Measurements from ENCODE around the gene MAPK7.
"Not testable (repeated sequence)": the region's sequence is repeated elsewhere in the genome, so short reads cannot be mapped to it uniquely, and the experiment has no call there.

MAPK7 gene

DNA sequence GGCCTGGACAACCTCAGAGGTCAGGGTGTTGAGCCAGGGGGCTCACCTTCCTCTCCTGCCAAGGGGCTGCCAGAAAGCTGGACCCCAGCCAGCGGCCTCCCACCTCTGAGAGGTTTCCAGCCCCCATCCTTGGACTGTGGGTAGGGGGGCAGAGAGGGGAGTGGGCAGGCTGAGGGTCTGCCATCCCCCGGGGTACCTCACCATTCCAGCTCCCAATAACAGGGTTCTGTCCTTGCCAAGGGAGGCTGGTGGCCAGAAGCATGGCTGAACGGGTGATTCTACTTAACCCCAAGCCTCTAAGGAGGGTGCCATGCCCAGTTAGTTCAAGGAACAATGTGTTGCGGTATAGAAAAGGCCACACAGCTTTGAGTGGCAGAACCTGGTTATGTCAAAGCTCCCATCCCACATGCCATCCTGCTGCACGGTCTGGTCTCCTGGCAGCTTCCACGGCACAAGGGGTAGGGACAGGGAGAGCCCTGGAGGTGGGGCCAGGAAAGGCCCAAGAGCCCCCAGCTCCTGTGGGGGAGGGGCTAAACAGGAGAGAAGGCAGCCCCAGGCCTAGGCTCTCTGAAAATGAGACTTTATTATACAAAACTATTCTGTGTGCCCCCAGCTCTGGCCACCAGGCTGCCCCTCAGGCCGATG is 35.6 kb upstream of the MAPK7 start:
- DNase-seq (ENCODE audit: low read depth in 2 of 2, low spot score in 1 of 2) = no peak

DNA sequence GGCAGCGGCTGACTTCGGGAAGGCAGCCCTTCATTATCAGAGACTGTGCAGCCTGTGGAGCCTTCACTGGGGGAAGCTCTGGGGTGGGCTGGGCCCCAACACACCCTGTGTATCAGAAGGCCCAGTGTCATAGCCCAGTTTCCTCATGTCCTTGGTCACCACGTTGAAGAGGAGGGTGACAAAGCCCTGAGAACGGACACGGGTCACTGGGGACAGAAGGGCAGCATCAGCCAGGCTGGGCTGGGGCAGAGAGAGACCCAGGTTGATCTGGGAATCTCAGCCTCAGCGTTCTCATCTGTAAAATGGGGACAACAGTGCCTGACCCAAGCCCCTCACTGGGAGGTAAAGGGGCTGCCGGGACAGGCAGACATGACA is 35.1 kb upstream of the MAPK7 start:
- no peak for DNase-seq (ENCODE audit: low read depth in 2 of 2, low spot score in 1 of 2)

DNA sequence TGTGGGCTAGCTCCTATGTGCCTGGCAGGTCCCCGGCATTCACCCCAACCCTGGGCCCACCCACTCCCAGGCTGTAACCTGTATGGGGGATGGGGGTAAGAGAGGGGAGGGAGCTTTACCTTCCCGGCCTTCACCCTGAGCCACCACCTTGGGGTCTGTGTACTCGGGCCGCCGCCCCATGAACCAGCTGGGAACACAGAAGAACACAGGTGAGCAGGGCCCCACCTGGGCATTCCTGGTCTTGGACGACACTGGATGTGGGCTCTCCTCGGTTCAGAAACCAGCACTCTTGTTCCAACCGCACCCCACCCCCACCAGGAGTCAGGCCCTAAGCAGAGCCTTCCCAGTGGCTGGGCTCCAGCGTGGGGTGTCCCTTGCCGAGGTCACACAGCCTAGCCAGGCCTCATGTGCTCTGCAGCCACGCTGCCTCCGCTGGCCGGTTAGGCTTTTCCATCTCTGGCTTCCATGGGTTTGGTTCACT is 34.6 kb upstream of the MAPK7 start:
- no peak for DNase-seq (ENCODE audit: low read depth in 2 of 2, low spot score in 1 of 2)

DNA sequence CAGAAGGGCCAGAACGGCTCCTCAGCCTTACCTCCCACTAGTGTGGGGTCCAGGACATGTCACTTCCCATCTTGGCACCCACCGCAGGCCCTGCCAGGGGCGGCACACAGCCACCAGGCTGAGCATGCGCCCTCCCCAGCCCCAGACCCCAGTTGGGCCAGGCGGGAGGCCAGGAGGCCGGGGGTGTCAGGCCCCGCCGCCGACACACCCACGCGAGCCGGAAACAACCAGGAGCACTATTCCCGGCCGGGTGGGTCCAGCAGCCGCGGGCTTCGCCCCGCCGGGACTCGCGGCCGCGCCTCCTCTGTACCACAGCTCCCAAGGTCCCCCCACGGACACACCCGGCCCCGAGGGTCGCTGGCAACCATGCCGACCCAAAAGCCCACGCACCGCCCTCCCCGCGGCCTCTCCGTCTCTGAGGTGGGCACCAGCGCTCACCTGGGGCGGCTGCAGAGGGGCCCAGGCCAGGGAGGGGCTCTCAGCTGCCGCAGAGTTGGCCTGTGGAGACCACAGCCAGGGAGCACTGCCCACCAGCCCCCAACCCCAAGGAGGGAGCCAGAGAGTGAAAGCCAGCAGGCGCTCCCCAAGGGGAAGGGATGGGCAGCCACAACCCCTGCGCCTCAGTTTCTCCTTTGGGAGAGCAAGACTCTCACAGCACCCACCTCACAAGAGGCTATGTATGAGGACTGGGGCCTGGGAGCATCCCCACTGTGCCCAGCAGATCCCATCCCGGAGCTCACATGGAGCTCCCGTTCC is 33.8 kb upstream of the MAPK7 start:
- DNase-seq (ENCODE audit: low read depth in 2 of 2, low spot score in 1 of 2) = no peak

DNA sequence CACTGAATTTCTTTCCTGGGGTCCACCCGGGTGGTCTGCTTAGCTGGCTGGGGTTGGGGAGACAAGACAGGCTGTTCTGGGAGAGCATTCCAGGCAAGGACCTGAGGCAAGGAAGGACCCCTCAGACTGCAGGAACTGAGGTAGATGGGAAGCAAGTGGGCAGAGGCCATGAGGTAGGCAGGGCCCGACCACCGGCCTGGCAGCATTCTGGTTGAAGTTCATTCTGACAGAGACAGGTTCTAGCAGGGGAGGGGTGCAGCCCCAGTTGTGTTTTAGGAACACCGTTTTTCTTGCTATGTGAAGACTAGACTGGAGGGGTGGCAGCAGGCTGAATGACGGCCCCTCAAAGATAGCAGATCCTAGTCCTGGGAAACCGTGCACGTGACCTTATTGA is 33.2 kb upstream of the MAPK7 start:
- DNase-seq (ENCODE audit: low read depth in 2 of 2, low spot score in 1 of 2) = no peak

DNA sequence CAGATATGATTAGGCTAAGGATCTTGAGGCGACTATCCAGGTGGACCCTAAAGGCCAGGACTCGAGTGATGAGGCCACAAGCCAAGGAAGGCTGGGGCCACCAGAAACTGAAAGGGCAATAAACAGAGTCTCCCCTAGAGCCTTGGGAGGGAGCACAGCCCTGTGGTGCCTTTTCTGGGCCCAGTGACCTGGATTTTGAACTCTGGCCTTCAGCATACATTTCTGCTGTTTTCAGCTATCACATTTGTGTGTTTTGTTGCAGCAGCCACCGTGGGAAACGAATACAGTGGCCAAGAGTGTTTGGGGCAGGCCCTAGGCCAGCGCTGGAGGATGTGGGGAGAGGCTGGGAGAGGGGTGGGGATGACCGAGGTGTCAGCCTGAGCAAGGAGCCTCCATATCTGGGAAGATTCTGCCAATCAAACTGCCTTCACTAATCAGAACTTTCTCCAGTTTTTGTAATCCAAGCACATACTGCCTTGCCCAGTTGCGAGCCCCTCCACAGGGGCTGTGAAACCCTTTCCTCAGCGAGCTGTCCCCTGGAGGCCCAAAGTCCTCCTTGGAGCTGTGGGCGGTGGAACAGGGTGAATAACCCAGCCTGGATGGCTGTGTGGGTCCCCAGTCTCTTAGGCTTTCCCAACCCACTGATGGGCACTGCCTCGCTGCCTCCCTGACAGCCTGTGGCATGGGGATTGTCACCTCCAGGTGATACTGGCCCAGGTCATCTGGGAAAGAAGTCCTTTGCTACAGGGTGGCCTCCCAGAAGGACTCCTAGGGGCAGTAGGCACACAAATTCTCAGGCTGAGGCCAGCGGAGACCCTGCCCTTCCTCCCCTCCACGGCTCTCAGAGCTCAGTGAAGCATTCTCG is 32.6 kb upstream of the MAPK7 start:
- no peak for DNase-seq (ENCODE audit: low read depth in 2 of 2, low spot score in 1 of 2)

DNA sequence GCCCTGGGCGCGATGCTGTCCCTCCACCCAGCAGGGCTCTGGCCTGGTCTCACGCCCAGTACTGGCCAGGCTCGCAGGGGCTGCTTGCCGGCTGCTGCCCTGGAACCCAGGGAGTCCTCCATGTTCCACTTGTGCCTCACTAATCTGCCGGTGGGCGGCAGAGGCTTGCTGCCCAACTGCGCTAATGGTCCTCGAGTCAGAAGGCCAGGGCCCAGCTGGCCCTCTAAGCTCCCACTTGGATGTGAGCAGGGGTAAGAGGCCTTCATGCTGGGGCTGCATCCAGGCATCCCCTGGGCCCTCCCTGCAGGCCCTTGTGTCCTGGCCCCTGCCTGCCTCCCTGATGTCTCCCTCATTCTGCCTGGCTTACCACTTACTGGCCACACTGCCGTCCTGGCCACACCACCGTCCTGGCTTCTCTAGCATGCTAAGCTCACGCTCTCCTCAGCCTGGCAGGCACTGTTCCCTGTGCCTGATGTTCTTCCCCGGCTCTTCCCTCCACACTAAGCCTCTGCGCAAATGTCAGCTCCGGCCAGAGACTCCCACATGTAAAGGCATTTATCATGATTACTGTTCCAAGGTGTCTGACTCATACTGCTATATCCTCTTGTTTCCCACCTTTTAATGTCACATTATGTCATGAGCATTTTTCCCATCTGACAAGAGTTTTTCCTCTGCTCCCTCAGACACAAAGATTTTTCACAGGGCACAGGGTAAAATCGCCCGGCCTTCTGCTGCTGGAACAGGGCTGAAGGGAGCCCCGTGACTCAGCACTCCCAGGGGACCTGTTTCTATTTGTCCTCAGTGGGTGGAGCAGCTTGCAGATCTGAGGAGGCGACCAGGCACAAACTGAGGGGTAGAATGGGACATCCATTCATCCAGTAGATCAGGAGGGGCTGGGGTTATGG is 31.7 kb upstream of the MAPK7 start:
- DNase-seq (ENCODE audit: low read depth in 2 of 2, low spot score in 1 of 2) = no peak

DNA sequence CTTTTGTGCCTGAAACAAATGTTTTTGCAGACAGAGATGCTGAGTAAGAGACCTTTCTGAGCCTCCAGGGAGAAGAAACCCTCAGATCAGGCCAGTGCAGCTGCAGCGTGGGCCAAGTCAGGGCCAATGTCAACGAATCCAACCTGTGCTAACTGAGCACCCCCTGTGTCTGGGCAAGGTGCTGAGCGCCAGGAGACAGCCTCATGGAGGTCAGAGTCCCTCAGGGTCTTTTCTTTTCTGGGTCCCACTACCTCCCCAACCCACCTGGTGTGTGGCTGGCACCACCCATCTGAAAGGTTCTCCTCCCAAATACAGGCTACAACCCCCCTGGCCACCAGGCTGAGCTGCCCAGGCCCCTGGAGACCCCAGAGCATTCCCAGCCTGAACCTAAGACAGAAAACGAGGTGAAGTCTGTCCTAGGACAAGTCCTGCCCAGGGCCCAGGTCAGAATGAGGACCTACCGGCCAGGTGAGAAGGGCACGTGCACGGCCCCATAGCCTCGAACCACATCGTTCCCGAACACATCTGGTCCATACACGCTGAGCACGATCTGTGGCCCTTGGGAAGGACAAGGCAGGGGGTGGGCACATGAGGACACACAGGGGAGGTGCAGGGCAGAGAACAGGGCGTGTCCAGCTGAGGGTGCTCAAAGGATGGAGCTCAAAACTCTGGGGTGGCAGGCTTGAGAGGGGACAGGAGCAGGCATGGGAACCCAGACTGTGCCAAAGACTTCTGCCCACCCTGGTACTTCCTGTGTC is 30.8 kb upstream of the MAPK7 start:
- no peak for DNase-seq (ENCODE audit: low read depth in 2 of 2, low spot score in 1 of 2)

DNA sequence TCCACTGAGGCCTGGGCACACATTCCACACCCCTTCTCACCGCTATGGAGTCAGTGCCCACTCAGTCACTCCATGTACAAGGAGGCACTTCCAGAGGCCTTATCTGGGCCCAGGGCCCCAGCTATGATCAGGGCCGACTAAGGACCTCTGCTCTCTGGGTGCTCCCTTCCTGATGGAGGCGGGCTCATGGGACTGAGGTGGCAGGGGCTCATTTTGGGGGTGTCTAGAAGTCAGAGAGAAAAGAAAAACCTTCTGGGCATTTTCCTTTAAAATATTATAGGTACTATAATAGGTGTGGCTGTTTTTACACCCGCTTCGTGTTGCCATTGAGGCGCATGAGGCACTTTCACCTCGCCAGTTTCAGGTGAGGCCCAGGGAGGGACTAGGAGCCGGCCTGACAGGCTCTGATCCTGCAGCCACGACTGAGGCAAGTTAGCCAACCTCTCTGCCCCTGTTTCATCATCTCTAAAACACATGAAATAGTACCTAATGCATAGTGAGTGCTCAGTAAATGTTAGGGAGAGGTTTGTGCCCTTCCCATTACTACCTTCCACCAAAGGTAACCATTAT is 30.1 kb upstream of the MAPK7 start:
- DNase-seq (ENCODE audit: low read depth in 2 of 2, low spot score in 1 of 2) = no peak

DNA sequence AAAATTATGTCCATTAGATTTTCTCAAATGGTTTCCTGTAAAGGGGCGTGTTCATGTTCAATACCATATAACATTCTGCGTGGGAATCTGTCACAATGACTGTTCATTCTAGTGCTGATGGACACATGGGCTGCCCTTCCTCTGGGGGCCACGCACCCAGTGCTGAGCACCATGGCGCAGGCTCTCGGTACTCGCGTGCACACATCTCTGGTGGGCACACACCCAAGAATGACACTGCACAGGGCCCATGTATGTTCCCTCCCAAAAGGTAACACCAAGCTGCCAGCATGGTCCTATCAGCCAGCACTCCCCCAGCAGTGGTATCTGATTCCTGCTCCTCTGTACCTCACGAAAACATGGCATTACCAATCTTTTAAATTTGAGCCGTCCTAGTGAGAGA is 29.5 kb upstream of the MAPK7 start:
- DNase-seq (ENCODE audit: low read depth in 2 of 2, low spot score in 1 of 2) = no peak

DNA sequence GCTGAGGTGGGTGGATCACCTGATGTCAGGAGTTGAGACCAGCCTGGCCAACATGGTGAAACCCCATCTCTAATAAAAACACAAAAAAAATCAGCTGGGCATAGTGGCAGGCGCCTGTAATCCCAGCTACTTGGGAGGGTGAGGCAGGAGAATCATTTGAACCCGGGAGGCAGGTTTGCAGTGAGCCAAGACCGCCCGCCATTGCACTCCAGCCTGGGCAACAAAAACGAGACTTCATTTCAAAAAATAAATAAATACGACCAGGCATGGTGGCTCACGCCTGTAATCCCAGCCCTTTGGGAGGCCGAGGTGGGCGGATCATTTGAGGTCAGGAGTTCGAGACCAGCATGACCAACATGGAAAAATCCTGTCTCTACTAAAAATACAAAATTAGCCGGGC is 24.9 kb upstream of the MAPK7 start:
- DNase-seq (ENCODE audit: low read depth in 2 of 2, low spot score in 1 of 2) = not testable (repeated sequence)

DNA sequence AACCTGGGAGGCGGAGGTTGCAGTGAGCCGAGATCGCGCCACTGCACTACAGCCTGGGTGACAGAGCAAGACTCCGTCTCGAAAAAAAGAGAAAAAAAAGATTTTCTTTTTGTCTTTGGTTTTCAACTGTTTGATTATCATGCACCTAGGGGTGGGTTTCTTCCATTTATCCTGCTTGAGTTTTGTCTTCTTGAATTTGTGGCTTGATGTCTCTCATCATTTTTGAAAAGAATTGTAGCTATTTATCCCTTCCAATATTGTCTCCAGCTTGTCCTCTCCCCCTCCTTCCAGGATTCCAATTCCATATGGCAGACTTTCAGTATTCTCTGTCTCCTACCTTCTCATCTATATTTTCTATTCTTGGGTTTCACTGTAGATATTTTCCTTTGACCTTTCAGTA is 23.6 kb upstream of the MAPK7 start:
- DNase-seq (ENCODE audit: low read depth in 2 of 2, low spot score in 1 of 2) = no peak

DNA sequence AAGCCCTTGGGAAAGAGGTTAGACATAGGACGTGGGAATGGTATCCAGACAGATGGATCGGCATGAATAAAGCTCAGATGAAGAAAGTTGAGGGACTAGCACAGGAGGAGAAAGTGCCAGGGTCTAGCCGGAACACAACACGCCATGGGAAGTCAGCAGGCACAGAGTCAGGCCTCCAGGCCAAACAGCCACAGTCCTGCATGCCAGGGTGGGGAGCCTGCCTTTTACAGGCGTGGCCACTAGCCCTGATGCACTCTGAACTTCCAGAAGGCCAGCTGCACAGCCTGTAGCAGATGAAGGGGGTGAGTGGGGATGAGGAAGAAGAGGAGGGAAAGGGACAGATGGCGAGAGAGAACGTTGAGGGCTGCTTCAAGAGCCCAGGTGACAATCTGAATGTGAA is 20.9 kb upstream of the MAPK7 start:
- DNase-seq (ENCODE audit: low read depth in 2 of 2, low spot score in 1 of 2) = no peak

DNA sequence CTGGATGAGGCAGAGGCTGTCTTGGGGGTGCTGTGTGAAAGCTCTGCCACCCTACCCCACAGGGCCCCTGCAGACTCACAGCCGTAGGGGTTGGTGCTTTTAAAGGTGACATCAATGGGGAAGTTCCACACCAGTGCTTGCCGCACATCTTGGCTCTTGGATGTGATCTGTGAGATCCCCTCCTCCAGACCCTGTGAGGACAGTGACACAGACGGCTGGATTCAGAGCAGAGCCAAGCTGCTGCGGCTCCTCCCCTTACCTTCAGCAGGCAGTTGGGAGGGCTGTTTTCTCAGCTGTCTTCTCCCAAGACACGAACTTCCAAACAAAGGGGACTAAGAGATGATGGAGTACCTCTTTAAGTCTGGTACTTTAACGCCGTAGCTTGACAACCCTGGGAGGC is 20.5 kb upstream of the MAPK7 start:
- DNase-seq (ENCODE audit: low read depth in 2 of 2, low spot score in 1 of 2) = no peak

DNA sequence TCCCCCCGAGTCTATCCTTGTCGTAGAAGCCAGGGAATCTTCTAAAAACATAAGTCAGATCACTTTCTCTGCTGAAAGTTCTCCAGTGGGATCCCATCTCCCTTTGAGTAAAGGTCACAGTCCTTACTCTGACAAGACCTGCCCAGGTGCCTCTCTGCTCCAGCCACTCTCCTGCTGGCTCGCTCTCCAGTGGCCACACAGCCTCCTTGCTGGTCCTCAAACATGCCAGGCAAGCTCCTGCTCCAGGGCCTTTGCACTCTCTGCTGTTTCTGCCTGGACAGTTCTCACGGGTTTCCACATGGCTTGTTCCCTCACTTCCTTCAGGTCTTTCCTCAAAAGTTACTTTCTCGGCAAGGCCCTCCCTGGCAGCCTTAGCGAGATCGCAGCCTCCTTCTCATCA is 19.1 kb upstream of the MAPK7 start:
- DNase-seq (ENCODE audit: low read depth in 2 of 2, low spot score in 1 of 2) = no peak

DNA sequence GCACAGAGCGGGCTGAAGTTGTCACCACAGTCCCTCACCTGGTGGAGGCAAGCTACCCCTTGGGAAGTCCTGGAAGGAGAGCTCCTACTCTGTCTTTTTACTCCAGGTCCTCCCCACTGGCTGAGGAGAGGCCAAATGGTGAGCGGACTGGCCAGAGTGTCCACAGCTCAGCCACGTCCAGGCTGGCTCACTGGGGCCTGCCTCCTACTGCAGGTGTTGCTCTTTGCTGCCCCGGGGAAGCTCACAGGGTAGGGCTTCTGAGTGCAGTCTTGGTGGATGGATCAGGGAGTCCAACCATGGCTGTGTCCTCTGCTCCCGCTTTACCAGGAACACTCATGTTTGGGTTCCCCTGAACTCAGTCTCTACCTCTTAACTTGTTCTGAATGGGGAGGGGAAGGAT is 18.4 kb upstream of the MAPK7 start:
- DNase-seq (ENCODE audit: low read depth in 2 of 2, low spot score in 1 of 2) = no peak

DNA sequence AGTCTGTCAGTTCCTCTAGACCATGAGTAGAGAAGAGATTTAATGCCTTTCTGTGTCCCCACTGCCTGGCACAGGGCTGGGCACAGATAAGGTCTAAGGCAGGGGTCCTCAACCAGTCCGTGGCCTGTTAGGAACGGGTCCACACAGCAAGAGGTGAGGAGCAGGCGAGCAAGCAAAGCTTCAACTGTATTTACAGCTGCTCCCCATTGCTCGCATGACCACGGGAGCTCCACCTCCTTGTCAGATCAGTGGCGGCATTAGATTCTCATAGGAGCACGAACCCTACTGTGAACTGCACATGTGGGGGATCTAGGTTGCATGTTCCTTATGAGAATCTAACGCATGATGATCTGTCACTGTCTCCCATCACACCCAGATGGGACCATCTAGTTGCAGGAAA is 17.5 kb upstream of the MAPK7 start:
- no peak for DNase-seq (ENCODE audit: low read depth in 2 of 2, low spot score in 1 of 2)

DNA sequence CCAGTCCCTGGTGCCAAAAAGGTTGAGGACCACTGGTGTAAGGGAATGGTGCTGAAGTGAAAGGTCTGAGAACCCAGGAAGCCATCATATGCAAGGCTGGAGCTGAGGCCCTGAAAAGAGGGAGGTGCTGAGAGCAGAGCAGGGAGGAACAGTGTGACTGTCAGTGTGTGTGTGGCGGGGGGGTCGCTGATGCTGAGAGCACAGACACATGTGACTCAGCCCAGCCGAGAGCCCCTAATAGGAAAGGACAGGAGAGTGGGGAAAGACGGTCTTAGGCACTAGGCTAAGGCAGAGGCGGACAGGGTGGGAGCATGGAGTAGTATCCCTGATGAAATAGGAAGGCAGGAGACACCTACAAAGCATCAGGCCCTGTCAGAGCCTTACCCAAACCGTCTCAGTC is 17.0 kb upstream of the MAPK7 start:
- no peak for DNase-seq (ENCODE audit: low read depth in 2 of 2, low spot score in 1 of 2)

DNA sequence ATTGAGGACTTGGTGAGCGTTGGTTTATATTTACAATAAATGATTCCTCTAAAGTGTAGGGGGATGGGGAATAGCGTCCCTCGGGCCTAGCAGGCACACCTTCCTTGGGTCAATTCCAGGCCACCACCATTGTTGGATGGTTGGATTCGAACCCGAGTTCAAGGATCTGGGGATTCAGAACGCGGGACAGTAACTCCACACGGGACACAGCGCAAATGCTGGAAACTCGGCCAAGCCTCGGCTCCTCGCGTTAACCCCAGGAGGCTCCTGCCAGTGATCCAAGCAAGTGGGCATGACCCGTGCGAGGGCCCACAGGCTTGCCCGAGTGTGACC is 16.4 kb upstream of the MAPK7 start:
- no peak for DNase-seq (ENCODE audit: low read depth in 2 of 2, low spot score in 1 of 2)

Data from stimulated activated CD8-positive, alpha-beta memory T cell treated with anti-CD3 and anti-CD28 coated beads, Interleukin-4, amount 100 ng/mL, for 4 hours (primary cell).